NCI-H510A treated with DMSO at 0.1 percent for 48 hours (cell line): Measurements from ENCODE around the gene NELL1.

ENCODE experiments used
- DNase-seq: peaks from one replicate; lab custom pipeline; 2025; lab: John Stamatoyannopoulos, UW

The NELL1 gene

DNA sequence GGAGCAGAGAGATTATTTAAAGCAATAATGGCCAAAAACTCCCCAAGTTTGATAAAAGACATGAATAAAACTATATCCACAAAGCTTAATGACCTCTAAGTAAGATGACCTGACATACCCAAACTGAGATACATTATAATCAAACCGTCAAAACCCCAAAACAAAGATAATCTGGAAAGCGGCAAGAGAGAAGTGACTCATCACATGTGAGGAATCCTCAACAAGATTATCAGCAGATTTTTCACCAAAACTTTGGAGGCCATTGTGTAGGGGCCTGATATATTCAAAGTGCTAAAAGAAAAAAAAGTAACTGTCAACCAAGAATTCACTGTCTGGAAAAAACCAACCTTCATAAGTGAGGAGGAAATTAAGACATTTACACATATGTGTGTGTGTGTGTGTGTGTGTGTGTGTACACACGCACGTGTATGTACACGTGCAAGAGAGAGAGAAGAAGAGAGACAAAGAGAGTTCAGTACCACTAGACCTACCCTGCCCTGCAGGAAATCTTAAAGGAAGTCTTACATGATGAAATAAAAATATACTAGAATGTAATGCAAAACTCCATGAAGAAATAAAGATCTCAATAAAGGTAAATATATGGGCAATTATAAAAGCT is 752.4 kb downstream of the NELL1 start:
- no peak for DNase-seq

GRCh38 chr11:21426931-21427330 is 757.5 kb downstream of the NELL1 start:
- no peak for DNase-seq

DNA sequence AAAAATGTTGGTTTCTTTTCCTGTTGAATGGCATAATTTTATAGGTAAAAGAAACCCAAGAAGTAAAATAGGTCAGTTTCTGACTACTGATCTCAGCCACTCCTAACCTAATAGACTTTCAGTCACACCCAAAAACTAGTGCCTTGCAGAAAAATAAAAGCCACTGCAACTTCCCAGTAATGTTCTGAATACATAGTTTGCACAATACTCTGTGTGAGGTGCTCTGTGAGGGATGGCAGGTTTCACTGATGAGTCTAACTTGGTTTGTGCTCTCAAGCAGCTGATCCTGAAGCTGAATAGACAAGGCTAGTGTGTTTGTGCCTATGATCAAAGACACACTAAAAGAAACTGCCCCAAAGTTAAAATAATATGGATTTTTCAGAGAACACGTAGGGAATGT is 758.3 kb downstream of the NELL1 start:
- DNase-seq = no peak

- DNase-seq = no peak
Measured at GRCh38 chr11:21428796-21429195, 759.4 kb downstream of the NELL1 start.

DNA sequence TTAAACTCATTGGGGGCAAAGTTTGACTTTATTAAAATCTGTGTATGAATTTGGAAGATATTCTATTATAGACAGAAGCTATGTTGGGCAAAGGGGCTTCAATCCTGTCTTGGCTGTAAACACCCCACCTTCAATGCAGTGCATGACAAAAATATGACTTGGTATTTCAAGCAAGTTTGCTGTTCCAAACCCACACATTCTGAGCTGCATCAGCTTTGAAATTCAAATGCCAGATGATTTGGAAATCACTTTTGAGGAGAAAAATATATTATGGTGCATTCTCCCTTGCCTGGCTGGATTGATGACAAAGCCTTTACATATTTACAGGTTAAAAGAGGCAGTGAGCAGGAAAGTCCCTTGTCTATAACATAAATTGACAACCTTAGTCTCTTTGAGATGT is 760.0 kb downstream of the NELL1 start:
- DNase-seq = no peak

DNA sequence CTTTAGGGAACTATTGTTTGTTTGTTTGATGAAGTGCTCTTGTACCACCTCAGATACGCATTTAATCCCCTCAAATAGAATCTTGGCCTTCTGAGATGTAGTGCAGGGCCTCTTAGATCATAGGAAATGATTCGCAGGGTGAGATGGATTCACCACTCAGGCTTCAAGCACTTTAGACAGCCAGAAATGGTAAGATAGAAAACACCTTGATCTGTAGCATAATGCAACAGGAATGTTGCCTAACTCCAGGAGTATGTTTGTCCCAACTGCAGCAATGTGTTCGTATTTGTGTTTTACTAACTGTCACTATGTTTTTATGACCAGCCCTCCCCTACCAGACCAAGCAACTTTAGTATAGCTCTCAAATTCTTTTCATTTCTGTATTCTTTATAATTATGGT is 761.2 kb downstream of the NELL1 start:
- DNase-seq = no peak

DNA sequence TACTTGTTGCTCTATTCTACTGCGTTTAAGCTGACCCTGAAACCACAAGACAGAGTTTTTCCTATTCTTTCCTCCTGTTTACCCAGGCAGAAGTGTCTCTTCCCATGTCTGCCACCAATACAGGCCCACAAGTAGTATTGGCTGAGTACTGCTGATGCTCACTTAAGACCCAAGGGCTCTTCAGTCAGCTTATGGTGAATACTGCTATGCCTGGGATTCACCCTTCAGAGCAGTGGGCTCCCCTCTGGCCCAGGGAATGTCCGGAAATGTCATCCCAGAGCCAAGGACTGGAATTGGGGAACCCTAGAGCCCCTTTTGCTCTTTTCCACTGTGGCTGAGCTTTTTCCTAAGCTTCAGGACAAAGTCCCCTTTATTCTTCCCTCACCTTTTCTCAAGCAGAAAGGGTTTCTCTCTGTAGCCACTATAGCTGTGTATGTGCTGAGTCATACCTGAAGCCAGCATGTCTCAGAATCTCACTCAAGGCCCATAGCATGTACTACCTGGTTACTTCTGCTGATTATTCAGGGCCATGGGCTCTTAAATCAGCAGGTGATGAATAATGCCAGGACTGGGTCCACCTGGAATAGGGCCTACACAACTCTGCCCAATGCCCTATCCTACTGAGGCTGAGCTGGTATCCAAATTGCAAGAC is 777.7 kb downstream of the NELL1 start:
- no peak for DNase-seq

DNA sequence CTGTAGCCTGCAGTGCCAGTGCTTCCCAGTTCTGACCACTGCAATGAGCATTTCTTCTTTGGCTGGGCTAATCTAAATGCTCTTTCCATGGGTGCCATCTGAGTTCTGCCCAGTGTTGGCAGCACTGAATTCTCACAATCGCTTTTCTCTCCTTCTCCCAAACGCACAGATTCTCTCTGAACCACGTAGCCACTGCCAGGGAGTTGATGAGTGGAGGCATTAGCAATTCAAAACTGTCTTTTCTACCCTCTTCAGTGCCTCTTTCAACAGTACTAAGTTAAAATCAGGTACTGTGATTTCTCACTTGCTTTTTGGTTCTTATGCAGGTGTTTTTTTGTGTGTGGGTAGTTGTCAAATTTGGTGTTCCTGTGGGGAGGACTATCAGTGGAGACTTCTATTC is 778.5 kb downstream of the NELL1 start:
- no peak for DNase-seq

GRCh38 chr11:21456186-21456585 is 786.8 kb downstream of the NELL1 start:
- no peak for DNase-seq

GRCh38 chr11:21460082-21460481 is 790.7 kb downstream of the NELL1 start:
- DNase-seq = no peak

GRCh38 chr11:21461701-21462100 is 792.3 kb downstream of the NELL1 start:
- DNase-seq = no peak

DNA sequence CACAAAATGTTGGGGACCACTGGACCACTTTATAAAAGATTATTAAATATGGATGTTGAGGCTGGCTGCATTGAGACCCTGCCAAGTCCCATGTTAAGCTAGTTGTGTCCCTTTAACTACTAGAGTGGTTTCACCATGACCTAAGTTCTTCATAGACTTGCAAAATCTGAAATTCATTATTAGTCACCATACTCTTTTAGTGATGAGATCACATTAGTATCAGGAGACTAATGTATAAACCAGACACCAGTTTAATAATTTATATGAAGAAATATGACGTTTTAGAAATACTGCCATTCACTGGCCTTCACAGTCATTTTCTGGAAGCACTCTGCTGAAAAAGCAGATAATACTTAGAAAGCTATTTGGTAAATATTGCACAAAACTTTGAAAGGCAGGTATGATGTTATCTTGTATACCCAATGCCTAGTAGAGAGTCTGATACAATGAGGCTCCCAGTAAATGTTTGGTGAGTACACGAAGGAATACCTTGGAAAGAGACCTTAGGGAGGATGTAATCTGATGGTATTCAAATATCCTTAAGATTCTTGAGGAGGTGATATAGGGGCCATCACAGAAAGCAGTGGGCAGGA is 795.3 kb downstream of the NELL1 start:
- no peak for DNase-seq

DNA sequence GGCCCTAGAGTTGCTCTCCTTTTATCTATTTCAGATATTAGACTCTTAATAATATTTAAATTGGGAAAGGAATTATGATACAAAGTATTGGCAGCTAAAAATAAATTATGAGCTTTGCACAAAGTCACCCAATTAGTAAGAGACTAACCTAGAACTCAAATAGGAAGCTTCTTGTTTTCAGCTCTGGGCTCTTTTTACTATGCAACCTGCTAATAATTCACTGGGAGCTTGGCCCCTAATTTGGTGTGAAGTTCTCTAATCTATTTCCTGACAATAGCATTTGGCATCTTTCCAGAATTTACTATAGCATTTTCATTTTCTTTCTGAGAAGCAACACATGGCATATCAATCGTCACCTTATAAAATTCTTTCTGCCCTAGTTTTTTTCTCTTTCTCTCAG is 795.8 kb downstream of the NELL1 start:
- no peak for DNase-seq

DNA sequence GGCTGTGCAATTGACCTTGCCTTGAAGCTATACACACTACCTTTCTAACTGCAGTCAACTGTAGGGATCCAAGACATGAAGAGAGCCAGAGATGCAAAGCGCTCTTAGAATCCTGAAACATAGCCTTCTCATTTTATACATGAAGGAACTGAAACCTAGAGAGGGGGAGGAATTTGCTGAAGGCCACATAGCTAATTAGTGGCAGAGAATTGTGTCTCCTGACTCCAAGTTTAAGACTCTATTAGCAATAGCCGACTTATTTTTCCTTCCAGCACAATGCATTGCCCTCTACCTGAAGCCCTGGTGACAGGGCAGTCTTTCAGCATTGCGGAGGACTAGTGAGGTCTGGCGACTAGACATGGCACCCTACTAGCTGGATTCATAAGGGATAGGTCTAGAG is 796.5 kb downstream of the NELL1 start:
- DNase-seq = no peak

- DNase-seq = no peak
Measured at GRCh38 chr11:21470521-21470920, 801.1 kb downstream of the NELL1 start.

DNA sequence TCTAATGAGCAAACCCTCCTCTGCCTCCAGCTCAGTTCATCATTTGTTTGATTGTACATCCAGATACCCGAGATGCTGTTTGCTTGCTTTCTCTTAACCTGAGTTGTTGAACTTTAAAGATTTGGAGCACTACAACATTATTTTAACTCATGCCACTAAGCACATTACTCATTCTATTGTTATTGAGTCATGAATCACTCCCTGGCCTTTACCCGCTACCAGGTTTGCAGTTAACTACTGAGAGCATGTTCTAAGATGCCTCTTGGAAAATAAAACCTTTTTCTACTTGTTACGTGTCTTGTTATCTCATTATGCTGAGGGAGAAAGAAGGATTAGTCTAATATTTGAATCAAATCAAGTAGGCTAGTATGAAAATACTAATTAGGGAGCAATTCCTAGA is 802.9 kb downstream of the NELL1 start:
- no peak for DNase-seq

DNA sequence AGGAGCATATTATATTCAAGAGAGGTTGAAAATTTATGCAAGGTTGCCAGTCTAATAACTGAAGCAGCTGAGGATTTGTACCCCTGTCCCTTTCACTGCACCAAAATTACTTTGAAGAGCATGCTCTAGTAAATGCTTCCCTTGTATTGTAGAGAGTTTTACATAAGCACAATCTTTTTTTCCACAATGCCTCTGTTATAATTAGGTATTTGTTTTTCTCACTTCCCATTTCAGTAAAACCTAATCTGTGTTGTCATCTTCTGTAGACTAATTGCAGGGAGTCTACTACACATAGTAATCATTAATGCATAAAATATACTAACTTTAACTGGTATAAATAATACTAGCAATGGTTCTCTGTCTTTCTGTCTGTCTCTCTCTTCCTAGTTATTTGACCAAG is 805.1 kb downstream of the NELL1 start:
- DNase-seq = no peak

GRCh38 chr11:21475276-21475675 is 805.9 kb downstream of the NELL1 start:
- no peak for DNase-seq

GRCh38 chr11:21476588-21476987 is 807.2 kb downstream of the NELL1 start:
- DNase-seq = no peak

DNA sequence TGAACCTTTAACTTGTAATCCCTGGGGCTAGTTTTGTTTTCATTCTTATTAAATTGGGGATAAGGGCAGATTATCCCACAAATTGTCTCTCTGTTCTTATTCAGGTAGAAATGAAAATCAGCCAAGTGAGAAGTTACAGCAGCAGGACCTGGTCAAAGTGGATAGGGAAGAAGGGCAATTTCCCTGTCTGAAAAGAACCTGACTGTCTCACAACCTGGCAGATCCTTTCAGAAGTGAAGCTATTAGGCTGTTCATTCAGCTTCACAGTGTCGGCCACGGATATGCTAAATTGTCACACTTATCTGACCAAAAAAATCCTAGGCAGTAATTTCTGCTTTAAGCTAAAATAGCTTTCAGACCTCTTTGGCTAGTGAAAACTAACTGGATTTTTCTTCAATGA is 810.9 kb downstream of the NELL1 start:
- DNase-seq = no peak

GRCh38 chr11:21481255-21481654 is 811.9 kb downstream of the NELL1 start:
- no peak for DNase-seq

GRCh38 chr11:21484039-21484438 is 814.7 kb downstream of the NELL1 start:
- no peak for DNase-seq

DNA sequence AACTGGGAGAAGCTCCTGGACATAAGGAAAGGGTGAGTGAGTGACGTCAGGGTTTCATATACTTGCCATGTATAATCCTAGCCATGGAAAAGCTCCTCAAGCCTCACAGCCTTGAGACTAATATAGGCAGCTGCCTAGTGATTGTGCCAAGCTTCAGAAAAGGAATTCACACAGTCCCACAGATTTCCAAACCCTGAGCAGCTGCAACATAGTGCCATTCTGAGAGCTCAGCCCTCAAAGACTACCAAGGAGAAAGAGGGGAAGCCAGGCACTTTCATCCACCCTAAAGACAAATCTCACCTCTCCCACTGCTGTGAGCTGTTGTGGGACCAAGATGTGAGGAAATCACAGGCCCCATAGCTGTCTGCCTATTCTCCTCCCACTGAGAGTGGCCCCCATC is 815.6 kb downstream of the NELL1 start:
- DNase-seq = no peak

DNA sequence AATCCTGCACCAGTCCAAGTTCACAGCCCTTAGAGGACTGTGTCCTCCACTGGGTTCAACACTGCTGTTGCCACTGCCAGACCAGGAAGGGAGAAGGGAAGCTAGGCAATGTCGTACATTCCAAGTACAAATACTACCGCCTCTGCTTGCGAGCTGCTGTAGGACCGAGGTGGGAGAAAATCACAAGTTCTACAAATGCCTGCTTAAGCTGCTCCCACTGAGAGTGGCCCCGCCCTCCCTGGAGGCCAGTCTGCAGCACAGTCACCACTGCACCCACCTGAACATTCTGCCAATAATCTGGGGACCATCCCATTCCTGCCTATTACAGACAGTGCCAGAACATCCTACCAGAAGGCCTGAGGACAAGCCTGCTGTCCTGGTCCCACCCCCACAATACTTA is 816.0 kb downstream of the NELL1 start:
- no peak for DNase-seq
